Activated CD4-positive, alpha-beta T cell treated with anti-CD3 and anti-CD28 coated beads, Interleukin-2, amount 50 U/mL, for 16 hours (primary cell): ENCODE results near the gene TLE6.
"Not testable (repeated sequence)": the region's sequence is repeated elsewhere in the genome, so short reads cannot be mapped to it uniquely, and the experiment has no call there.

Experiments used
- DNase-seq: peaks from one replicate; pipeline ENCODE4 v3.0.0-alpha.2; 2020

TLE6 gene

DNA sequence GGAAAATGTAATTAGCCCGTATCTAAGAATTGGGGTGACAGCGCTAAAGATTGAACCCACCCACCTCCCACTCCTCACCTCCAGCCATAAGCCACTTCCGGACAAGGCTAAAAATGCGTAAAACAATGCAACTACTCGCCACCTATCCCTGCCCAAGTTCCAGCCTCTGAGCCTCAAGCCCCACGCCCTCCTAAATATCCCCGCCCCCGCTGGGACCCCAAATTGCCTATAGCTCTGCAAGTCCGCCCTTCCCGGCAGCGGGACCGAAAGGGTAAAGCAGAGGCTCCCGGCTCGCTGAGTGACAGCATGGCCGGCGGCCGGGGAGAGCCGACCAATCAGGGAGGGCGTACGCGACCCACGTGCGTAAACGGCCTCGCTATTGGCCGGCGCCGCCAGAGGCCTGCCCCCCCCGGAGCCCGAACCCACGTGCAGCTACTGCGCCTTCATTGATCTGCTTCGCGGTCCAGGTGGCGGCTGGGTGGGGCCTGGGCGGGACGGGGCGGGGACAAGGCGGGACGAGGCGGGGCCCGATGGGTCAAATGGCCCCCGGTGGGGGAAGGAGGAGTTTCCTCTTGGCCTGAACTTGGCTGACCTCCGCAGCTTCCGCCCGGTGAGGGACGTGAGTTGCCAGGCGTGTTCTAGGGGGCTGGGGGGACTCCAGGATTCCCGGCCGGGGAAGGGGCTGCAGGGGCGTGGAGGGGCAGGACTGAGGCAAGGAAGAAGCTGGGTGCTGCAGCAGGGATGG is at the start of gene TLE6:
Gene TLE6, plus strand, starts transcription at position 564 of the 745 bp plus-strand sequence. CDS start 670 bp downstream, outside the sequence.
- DNase-seq, result peak; percentile 96

DNA sequence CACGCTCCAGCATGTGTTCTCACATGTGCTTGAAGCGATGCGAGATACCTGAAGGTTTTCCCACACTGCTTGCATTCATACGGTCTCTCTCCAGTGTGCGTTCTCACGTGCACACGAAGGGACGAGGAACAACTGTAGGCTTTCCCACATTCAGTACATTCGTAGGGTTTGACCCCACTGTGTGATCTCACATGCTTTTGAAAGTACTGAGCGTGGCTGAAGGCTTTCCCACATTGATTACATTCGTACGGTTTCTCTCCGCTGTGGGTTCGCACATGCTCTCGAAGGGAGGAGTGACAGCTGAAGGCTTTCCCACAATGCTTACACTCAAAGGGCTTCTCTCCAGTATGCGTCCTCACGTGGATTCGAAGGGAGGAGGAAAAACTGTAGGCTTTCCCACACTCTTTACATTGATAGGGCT is 43.9 kb upstream of the TLE6 start:
- no peak for DNase-seq

DNA sequence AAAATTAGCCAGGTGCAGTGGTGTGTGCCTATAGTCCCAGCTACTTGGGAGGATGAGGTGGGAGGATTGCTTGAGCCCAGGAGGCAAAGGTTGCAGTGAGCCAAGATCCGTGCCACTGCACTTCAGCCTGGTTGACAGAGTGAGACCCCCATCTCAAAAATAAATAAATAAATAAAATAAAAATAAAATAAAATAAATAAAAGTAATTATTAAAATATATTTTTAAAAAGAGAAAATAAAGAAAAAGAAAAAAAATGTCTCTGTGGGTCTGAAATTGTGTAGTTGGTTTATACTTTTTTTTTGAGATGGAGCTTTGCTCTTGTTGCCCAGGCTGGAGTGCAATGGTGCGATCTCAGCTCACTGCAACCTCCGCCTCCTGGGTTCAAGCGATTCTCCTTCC is 41.5 kb upstream of the TLE6 start:
- DNase-seq, result not testable (repeated sequence)

DNA sequence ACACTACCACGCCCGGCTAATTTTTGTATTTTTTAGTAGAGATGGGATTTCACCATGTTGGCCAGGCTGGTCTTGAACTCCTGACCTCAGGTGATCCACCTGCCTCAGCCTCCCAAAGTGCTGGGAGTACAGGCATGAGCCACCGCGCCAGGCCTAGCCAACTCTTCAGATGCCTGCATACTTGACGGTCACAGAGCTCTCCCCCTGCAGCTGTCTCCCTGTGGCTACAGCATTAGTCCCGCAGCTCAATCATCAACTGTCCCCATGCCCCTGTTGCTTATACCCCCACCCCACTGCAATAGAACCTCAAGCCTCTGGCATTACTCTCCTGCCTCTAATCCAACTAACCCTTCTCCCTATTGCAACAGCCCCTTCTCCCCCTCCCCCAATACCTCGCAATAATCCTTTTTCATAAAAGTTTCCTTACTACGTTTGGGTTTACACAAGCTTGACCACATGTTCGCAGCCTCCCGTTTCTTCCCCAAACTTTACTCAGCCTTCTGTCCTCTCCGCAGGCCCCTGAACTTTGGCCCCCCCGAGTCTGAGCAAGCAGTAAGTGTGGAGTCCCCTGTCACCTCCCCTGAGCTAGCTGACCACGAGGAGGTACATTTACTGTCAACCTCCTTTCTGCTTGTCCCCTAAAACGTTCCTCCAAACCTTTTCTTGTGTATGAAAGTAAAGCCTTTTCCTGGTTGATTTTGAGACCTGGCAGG is 34.3 kb upstream of the TLE6 start:
- no peak for DNase-seq

DNA sequence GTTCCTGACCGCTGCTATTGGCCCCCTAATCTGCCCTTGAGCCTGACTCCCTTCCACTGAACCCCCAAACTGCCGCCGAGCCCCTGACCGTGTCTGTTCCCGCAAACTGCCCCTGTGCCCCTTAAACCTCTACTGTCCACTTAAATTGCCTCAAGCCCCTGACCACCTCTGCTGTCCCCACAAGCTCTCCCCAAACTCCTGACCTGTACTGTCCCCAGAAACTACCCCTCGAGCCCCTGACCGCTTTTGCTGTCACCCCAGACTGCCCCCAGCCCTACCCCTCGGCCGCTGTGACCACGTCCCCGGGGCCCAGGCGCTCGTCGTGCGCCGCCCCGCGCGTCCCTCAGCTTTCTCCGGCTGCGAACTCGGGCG is 33.0 kb upstream of the TLE6 start:
- DNase-seq, result no peak

DNA sequence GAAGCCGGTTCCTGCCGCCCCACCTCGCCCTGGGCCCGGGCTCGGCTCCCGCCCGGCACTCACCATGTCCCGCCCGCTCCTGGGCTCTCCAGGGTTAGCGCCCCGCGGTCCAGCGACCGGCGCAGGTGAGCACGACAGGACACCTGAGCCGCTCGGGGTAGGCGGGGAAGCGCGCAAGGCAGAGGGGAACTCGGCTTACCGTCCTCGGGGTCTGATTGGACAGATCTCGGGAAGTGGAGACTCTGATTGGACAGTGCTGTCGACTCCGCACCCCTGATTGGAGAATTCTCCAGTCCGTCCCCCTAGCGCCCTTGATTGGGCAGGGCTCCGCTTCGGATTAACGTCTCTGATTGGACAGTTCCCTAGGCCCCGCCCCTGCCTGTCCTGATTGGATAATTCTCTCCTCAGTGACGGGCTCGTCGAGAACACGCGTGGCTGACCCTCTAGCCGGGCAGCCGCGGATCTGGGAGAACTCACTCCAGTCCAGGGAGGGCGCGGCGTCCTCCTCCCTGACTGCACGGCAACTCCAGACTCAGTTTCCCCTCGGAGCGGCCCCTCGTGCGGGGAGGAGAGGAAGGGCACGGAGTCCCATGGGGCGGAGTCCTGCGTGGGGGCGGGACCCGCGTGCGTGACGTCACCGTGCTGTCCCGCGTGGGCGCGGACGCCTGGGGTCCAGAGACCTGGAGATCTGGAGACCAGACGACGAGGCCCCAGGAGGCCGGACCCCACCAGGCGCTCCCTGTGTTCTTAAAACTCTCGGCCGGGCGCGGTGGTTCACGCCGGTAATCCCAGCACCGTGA is 32.4 kb upstream of the TLE6 start, which contains the start of gene ZNF77:
Gene ZNF77, minus strand, starts transcription at position 197 of the 800 bp plus-strand sequence. Its CDS starts 131 bp downstream, at position 66.
- DNase-seq, result peak; percentile 99

DNA sequence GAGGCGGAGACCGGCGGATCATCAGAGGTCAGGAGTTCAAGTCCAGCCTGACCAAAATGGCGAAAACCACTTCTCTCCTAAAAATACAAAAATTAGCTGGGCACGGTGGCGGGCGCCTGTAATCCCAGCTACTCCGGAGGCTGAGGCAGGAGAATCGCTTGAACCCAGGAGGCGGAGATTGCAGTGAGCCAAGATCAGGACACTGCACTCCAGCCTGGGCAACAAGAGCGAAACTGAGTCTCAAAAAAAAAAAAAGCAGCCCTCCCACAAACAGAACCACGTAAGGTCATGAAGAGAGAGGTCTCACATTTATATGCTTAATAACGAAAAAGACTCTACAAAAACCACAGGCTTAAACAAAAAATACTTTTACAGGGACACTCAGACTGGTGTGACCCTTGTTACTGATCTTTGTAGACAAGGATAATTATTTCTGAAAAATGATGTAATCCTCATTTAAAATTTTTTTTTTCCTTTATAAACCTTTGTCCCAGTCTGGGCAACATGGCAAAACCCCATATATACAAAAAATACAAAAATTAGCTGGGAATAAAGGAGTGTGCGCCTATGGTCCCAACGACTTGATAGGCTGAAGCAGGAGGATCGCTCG is 31.7 kb upstream of the TLE6 start:
- no peak for DNase-seq

DNA sequence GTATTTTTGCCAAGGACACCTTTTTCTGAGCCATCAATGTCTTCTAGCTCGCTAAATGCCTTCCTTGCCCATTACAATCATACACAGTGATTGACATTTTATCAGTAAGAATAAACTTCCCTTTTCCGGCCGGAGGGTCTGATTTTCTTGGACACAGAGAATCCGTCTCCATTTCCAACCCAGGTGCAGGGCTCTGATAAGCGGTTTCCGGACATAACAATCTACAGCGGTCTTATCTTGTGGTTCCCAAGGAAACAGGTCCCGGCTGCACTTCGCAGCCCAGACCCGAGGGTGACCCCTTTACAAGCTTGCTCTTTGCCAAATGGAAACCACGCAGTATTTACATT is 27.5 kb upstream of the TLE6 start:
- no peak for DNase-seq

DNA sequence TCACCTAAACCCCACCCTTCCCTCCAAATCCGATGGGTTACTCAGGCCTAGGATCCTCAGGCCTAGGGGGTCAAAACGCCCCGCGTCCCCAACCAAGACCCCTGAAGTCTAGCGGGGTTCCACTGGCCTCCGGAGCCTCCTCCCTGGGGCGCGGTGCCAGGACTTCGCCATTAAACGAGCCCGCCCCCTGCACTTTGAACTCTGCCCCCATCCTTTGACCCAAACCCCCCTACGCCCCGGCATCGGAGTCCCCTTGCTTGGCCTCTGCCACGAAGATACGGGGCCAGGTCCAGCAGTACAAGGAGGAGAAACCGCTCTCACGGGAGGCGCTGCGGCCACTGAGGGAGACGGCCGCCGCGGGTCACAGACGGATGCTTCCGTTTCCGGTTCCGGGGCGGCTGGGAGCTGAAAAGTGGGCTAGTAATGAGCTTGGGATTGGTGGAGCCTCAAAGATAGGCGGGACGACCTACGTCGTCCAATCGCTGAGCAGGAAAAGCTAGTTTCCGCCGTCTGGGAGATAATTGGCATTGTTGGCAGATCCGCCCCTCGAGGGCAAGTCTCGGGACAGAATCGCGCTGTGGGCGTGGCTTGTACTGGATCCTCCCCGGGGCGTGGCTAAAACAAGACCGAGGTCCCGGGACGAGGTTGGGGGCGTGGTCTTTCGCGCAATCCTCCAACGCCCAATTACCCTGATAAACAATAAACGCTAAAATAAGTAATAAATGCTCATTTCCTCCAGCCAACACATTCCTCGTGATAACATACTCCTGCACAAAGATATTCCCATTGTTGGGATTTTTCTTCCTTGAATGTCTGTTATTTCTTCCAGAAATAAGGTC is 26.9 kb upstream of the TLE6 start:
- peak; percentile 100 for DNase-seq

DNA sequence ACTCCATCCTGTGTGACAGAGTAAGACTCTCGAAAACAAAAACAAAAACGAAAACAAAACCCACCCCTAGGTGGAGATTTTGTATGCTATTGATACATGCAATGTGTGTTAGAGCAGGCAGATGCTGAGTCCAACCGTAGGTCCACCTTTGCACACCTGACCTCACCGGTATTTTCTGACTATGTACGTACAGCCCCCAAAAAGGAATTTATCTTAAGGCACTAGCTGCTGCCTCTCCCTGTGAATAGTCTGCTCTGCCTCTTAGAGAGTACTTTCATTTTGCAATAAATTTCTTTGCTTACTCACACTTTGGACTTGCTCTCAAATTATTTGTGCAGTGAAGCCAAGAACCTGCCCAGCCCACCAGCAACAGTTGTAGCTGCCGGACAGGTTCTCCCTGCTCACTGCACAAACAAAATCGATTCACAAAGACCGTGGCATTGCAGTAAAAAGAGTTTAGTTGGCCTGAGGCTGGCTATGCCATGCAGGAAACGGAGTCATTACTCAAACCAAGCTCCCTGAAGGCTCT is 24.3 kb upstream of the TLE6 start:
- DNase-seq, result no peak

DNA sequence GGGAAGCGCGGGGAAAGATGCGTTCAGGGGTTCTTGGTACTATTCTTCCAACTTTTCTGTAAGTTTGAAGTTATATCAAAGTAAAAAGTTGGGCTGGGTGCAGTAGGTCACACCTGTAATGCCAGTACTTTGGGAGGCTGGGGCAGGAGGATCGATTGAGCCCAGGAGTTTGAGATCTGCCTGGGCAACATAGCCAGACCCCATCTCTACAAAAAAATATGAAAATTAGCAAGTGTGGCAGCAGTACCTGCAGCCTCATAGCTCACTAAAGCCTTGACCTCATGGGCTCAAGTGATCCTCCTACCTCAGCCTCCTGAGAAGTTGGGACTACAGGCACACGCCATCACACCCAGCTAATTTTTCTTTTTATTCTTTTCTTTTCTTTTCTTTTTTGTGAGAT is 20.2 kb upstream of the TLE6 start:
- no peak for DNase-seq

DNA sequence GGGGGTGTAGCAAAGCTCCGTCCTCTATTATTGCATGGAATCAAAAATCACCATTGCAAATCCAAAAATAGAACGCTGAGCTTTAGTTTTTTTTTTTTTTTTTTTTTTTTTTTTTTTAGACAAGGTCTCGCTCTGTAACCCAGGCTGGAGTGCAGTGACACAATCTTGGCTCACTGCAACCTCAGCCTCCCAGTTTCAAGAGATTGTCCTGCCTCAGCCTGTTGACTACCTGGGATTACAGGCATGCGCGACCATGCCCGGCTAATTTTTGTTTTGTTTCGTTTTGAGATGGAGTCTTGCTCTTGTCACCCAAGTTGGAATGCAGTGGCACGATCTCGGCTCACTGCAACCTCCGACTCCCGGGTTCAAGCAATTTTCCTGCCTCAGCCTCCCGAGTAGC is 17.2 kb upstream of the TLE6 start:
- no peak for DNase-seq

DNA sequence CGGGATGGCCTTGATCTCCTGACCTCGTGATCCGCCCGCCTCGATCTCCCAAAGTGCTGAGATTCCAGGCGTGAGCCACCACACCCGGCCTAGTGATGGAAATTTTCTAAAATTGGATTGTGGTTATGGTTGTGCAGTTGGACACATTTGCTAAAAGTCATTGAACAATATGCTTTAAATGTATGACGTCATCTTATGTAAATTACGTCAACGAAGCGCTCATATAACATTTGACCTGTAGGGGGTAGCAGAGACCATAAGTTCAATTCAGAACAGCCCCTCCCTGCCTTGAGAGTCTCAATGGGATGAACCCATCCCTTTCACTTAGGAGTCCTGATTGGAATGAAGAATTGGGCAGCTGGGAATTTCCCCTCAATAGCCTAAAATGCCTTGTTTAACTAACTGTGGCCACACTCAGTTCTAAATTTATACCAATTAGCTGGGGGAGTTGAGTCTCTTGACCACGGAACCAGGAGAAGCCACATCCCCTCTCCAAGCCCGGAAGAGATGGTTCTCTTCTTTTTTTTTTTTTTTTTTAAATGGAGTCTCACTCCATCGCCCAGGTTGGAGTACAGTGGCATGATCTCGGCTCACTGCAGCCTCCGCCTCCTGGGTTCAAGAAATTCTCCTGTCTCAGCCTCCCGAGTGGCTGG is 15.2 kb upstream of the TLE6 start:
- peak; percentile 68 for DNase-seq

DNA sequence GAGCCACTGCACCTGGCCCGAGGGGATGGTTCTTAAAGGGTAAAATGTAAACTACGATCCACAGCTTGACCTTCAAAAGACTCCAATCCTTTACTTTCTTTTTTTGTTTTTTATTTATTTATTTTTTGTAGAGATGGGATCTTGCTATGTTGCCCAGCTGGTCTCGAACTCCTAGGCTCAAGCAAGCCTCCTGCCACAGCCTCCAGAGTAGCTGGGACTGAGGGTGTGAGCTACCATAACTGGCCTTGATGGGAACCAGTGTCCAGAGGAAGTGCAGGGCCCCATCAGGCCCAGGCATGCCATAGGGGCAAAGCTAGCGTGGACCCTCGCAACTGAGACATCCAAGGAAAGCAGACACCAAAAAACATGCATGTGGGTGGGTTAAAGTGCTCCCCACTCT is 14.2 kb upstream of the TLE6 start:
- DNase-seq, result no peak

DNA sequence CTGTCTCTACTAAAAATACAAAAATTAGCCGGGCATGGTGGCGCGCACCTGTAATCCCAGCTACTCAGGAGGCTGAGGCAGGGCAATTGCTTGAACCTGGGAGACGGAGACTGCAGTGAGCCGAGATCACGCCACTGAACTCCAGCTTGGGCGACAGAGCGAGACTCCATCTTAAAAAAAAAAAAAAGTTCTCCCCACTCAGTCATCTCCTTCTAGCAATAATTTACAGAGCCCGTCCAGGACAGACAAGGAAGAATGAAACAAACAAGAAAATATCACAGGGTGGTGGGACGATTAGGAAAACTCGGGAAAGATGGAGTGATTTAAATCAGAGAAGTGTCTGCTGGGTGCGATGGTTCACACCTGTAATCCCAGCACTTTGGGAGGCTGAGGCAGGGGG is 13.7 kb upstream of the TLE6 start:
- not testable (repeated sequence) for DNase-seq

DNA sequence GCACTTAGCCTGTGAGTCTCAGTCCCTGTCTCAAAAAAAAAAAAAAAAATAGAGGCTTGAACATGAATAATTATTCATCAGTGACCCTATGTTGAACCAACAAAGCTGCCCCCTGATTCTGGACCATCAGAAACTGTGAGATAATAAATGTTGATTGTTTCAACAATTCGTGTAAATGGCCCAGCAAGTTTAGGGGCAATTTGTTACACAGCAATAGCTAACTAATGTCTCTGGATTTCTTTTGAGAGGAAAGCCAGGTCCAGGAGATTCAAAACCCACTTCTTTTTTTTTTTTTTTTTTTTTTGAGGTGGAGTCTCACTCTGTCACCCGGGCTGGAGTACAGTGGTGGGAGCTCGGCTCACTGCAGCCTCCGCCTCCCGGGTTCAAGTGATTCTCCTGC is 12.5 kb upstream of the TLE6 start:
- no peak for DNase-seq

DNA sequence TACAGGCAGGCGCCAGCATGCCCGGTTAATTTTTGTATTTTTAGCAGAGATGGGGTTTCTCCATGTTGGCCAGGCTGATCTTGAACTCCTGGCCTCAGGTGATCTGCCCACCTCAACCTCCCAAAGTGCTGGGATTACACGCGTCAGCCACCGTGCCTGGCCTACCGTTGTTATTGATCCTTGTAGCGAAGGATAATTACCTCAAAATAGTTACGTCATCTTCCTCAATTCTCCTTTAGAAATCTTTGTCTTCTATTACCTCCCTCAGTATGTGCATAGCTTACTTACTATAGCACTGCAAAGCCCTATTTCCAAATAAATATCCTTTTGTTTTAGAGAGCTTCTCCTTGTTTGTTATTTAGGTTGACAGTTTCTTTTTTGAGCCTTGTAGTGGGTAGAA is 9.4 kb upstream of the TLE6 start:
- no peak for DNase-seq

DNA sequence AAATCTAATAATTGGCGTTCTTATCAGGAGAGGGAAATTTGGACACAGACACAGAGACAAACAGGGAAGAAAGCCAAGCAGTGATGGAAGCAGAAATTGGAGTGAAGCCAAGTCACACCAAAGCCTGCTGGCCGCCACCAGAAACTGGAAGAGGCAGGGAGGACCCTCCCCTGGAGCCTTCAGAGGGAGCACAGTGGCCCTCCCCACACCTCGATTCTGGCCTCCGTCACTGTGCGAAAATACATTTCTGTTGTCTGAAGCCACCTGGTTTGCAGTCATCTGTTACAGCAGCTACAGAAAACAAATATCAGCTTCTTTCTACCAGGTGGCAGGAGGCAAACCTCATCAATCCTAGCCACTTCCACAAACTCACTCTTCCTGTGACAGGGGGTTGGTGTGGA is 8.3 kb upstream of the TLE6 start:
- DNase-seq, result no peak

DNA sequence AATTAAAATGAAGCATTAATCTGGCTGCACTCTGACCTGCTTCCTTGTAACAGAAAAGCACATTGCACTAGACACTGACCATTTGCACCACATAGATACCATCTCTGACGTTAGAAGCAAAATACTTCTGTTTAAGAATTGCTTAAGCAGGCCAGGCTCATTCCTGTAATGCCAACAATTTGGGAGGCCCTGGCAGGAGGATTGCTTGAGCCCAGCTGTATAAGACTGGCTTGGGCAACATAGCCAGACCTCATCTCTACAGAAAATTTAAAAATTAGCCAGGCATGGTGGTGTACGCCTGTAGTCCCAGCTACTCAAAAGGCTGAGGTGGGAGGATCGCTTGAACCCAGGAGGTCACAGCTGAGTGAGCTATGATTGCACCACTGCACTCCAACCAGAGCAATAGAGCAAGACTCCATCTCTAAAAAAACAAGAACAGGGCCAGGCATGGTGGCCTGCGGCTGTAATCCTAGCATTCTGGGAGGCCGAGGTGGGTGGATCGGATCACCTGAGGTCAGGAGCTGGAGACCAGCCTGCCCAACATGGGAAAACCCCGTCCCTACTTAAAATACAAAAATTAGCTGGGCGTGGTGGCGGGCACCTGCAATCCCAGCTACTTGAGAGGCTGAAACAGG is 7.0 kb upstream of the TLE6 start:
- no peak for DNase-seq

DNA sequence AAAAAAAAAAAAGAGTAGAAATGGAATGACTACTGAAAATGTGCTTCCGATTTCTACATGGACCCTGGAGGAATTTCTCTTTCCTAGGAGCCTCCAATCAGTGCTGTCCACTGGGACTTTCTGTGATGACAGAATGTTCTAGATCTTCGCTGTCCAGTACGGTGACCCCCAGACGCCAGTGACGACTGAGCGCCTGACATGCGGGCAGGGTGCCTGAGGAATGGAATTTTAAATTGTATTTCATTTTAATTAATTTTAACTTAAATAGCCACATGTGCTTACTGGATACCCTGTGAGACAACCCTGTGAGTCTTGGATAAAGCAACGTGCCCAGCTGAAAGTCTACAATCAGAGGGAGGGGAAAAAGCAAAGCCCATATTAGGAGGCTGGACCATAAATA is 4.1 kb upstream of the TLE6 start:
- no peak for DNase-seq
